Hepatic stellate cell (primary cell): Measurements from ENCODE around the gene FRMD4A.
"Not testable (repeated sequence)": the region's sequence is repeated elsewhere in the genome, so short reads cannot be mapped to it uniquely, and the experiment has no call there.

ENCODE experiments used
- DNase-seq: peaks from one replicate; pipeline ENCODE4 v3.0.0; 2011; ENCODE audit warnings: low spot score

Gene FRMD4A

GRCh38 chr10:13984647-13985155 lies 346.0 kb downstream of the FRMD4A start:
- DNase-seq = peak; percentile 81

GRCh38 chr10:13983035-13983434 lies 347.7 kb downstream of the FRMD4A start:
- DNase-seq = no peak

GRCh38 chr10:13978533-13979115 lies 352.1 kb downstream of the FRMD4A start:
- DNase-seq = peak; percentile 83

GRCh38 chr10:13977861-13978532 lies 352.7 kb downstream of the FRMD4A start:
- DNase-seq = no peak

GRCh38 chr10:13973742-13974141 lies 357.0 kb downstream of the FRMD4A start:
- no peak for DNase-seq

- no peak for DNase-seq
These were observed 358.1 kb downstream of the FRMD4A start for GRCh38 chr10:13972609-13973008.

GRCh38 chr10:13971601-13972475 lies 358.9 kb downstream of the FRMD4A start:
- peak; percentile 65 for DNase-seq

GRCh38 chr10:13970957-13971353 lies 359.8 kb downstream of the FRMD4A start:
- DNase-seq = no peak

GRCh38 chr10:13970236-13970956 lies 360.3 kb downstream of the FRMD4A start:
- DNase-seq = no peak

GRCh38 chr10:13969792-13970140 lies 361.0 kb downstream of the FRMD4A start:
- DNase-seq = no peak

GRCh38 chr10:13969118-13969791 lies 361.5 kb downstream of the FRMD4A start:
- no peak for DNase-seq

GRCh38 chr10:13961853-13962252 lies 368.9 kb downstream of the FRMD4A start:
- DNase-seq = no peak

- peak; percentile 75 for DNase-seq
These were observed 369.6 kb downstream of the FRMD4A start for GRCh38 chr10:13961097-13961496.

GRCh38 chr10:13960603-13961002 lies 370.1 kb downstream of the FRMD4A start:
- no peak for DNase-seq

- no peak for DNase-seq
These were observed 371.0 kb downstream of the FRMD4A start for GRCh38 chr10:13959443-13960359.

- no peak for DNase-seq
These were observed 372.9 kb downstream of the FRMD4A start for GRCh38 chr10:13957856-13958255.

- DNase-seq = no peak
These were observed 373.9 kb downstream of the FRMD4A start for GRCh38 chr10:13956826-13957225.

- DNase-seq = no peak
These were observed 375.2 kb downstream of the FRMD4A start for GRCh38 chr10:13955409-13956068.

GRCh38 chr10:13954195-13954594 lies 376.5 kb downstream of the FRMD4A start:
- not testable (repeated sequence) for DNase-seq

GRCh38 chr10:13953371-13953770 lies 377.4 kb downstream of the FRMD4A start:
- no peak for DNase-seq
